ENCODE results near the gene GPC6. TPM values are rescaled to one million over a fixed set of nuclear protein-coding genes. Genes with fewer than 3 reads are reported as not detected.

GPC6 gene
- total and polyA plus RNA-seq, 5 donors from 2014 or later = not detected

DNA sequence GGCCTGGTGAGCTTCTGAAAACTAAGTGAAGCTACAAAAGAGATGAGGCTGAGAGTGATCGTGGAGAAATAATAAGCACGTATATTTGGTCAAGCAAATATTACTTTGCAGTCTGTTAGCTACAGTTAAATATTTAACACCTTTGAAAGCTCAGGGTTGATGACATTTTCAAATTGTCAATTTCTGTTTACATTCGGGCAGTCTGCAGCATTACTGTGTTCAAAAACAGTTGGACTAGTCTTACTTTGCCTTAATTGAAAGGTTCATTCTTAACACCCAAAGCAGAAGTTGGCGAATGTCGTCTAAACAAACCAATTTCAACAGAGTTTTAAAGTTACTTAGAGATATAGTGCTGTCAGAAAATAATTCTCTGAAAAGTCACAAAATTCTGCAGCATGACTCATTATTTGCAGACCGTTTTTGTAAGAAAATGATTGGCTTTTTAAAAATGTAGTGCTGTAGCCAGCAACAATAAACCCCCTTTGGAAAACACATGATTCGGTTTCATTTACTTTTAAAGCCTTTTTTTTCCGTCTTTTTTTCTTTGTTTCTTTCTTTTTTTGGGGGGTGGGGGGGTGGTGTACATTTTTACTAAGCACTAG lies 549.0 kb downstream of the GPC6 start:
- Histone ChIP-seq H3K9me3 (ENCODE audit: control insufficient read depth in 2 of 2, low read length in 2 of 2) (no peaks in the 10 kb centered on the region), H3K36me3 (ENCODE audit: control insufficient read depth, insufficient read depth, low read length) (no peaks in the 10 kb centered on the region), H3K4me1 (ENCODE audit: control insufficient read depth, insufficient read depth, low read length, poor library complexity, severe bottlenecking) (no peaks in the 10 kb centered on the region), H3K27me3 (ENCODE audit: control insufficient read depth, insufficient read depth, low read length) (no peaks in the 10 kb centered on the region), H3K4me3 (ENCODE audit: low read depth, low read length) (no peak overlapping the region), H3K27ac (ENCODE audit: insufficient read depth, low read length, poor library complexity, severe bottlenecking) (no peak overlapping the region)
- no peak overlapping the region for H3K27ac Mint-ChIP-seq
- no peak for ATAC-seq (ENCODE audit: low read depth in 2 of 2)
- no peak overlapping the region for H3K4me3 Mint-ChIP-seq
- no peak for DNase-seq
- H3K4me1 Mint-ChIP-seq = no peaks in the 10 kb centered on the region
- H3K9me3 Mint-ChIP-seq = no peaks in the 10 kb centered on the region
- H3K27me3 Mint-ChIP-seq = no peaks in the 10 kb centered on the region
- H3K36me3 Mint-ChIP-seq = no peaks in the 10 kb centered on the region

DNA sequence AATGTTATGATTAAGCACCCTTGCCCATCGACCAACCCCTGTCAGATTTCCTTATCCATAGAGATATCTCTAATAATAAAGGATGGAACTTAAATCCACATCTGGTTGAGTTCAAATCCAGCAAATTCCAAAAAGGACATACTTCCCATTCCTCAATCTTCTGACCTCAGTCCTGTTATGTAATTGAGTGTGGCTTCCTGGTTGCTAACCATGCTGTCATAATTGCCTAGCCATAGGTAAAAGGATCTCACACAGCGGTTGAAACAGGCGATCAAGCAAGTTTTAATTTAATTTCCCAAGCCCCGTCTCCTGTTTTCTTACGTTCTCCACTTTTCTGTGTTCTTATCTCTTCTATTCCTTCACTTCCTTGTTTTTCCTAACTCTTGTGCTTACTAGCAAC lies 550.3 kb downstream of the GPC6 start:
- Mint-ChIP-seq H3K27me3 (no peaks in the 10 kb centered on the region), H3K27ac (no peak overlapping the region), H3K36me3 (no peaks in the 10 kb centered on the region), H3K4me3 (no peak overlapping the region), H3K9me3 (peaks cover 0 to 2% (median 0%) of the 10 kb centered on the region in 7 donors), H3K4me1 (no peaks in the 10 kb centered on the region)
- Histone ChIP-seq H3K36me3 (ENCODE audit: control insufficient read depth, insufficient read depth, low read length) (no peaks in the 10 kb centered on the region), H3K27ac (ENCODE audit: insufficient read depth, low read length, poor library complexity, severe bottlenecking) (no peak overlapping the region), H3K9me3 (ENCODE audit: control insufficient read depth in 2 of 2, low read length in 2 of 2) (no peaks in the 10 kb centered on the region), H3K4me3 (ENCODE audit: low read depth, low read length) (no peak overlapping the region), H3K27me3 (ENCODE audit: control insufficient read depth, insufficient read depth, low read length) (no peaks in the 10 kb centered on the region), H3K4me1 (ENCODE audit: control insufficient read depth, insufficient read depth, low read length, poor library complexity, severe bottlenecking) (no peaks in the 10 kb centered on the region)
- no peak for DNase-seq
- ATAC-seq (ENCODE audit: low read depth in 2 of 2) = no peak

DNA sequence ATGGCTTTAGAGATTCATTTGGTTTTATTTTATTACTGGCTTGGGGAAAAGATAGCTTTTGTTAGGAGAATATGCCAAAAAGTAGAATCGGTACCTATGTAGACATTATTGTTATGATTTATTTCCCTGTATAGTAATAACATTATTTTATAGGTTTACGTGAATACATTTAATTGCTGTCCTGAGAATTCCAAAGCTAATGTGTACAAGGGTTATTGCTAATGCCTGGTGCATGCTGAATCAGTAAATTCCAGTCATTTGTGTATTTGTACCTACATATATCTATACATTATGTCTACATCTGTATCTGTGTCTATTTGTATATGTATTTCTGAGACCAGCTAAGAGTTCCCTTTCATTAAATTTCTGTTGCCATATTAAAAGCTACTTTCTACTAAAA lies 550.9 kb downstream of the GPC6 start:
- no peaks in the 10 kb centered on the region for H3K4me1 ChIP-seq (ENCODE audit: control insufficient read depth, insufficient read depth, low read length, poor library complexity, severe bottlenecking)
- H3K4me3 ChIP-seq (ENCODE audit: low read depth, low read length) = no peak overlapping the region
- no peak overlapping the region for H3K27ac ChIP-seq (ENCODE audit: insufficient read depth, low read length, poor library complexity, severe bottlenecking)
- Mint-ChIP-seq H3K9me3 (peaks cover 0 to 7% (median 0%) of the 10 kb centered on the region in 7 donors), H3K27me3 (no peaks in the 10 kb centered on the region), H3K4me1 (no peaks in the 10 kb centered on the region), H3K27ac (no peak overlapping the region), H3K4me3 (no peak overlapping the region), H3K36me3 (no peaks in the 10 kb centered on the region)
- H3K27me3 ChIP-seq (ENCODE audit: control insufficient read depth, insufficient read depth, low read length) = no peaks in the 10 kb centered on the region
- ATAC-seq (ENCODE audit: low read depth in 2 of 2) = no peak
- H3K9me3 ChIP-seq (ENCODE audit: control insufficient read depth in 2 of 2, low read length in 2 of 2) = no peaks in the 10 kb centered on the region
- no peaks in the 10 kb centered on the region for H3K36me3 ChIP-seq (ENCODE audit: control insufficient read depth, insufficient read depth, low read length)
- DNase-seq = no peak

DNA sequence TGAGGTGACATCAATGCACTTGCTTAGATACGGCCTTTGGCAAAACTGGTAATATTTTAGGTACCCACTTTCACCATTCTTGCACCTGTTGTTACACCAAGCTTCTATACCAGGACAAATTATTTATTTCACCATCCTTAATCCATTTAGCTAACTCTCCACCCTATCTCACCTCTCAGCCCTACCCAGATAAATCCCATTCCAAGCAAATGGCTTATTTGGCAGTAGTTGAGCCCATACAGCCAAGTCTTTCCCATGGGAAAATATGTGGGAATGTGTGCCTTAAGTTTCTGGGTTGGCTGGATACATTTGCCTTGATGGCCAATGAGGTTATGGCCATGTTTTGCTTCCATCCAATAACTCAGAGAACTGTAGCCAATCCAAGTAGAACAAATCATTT lies 551.9 kb downstream of the GPC6 start:
- no peaks in the 10 kb centered on the region for H3K9me3 ChIP-seq (ENCODE audit: control insufficient read depth in 2 of 2, low read length in 2 of 2)
- H3K4me3 ChIP-seq (ENCODE audit: low read depth, low read length) = no peak overlapping the region
- Mint-ChIP-seq H3K36me3 (no peaks in the 10 kb centered on the region), H3K27me3 (no peaks in the 10 kb centered on the region), H3K4me3 (no peak overlapping the region), H3K27ac (no peak overlapping the region), H3K4me1 (no peaks in the 10 kb centered on the region), H3K9me3 (peaks cover 0 to 7% (median 2%) of the 10 kb centered on the region in 7 donors)
- ATAC-seq (ENCODE audit: low read depth in 2 of 2) (no peak), DNase-seq (no peak)
- H3K4me1 ChIP-seq (ENCODE audit: control insufficient read depth, insufficient read depth, low read length, poor library complexity, severe bottlenecking) = no peaks in the 10 kb centered on the region
- no peaks in the 10 kb centered on the region for H3K27me3 ChIP-seq (ENCODE audit: control insufficient read depth, insufficient read depth, low read length)
- no peak overlapping the region for H3K27ac ChIP-seq (ENCODE audit: insufficient read depth, low read length, poor library complexity, severe bottlenecking)
- H3K36me3 ChIP-seq (ENCODE audit: control insufficient read depth, insufficient read depth, low read length) = no peaks in the 10 kb centered on the region

DNA sequence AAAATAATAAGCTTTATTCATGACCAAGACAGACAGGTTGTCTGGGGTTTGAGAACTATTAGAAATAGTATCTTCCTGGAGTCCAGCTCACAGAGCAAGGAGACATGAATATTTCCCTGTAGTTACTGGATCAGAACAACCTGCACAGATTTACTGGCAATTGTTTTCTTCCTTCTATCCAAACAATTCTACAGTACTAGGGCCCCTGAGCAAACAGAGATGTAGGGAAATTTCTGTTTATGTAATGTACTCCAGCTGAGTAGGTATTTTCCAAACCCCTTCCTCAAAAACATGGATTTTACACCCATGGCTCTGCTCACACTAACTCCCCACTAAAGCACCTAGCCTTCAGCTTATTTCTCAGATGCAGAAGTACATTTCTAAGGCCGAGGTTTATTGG lies 557.6 kb downstream of the GPC6 start:
- peaks cover 0 to 7% (median 2%) of the 10 kb centered on the region in 7 donors for H3K9me3 Mint-ChIP-seq
- no peaks in the 10 kb centered on the region for H3K4me1 ChIP-seq (ENCODE audit: control insufficient read depth, insufficient read depth, low read length, poor library complexity, severe bottlenecking)
- no peaks in the 10 kb centered on the region for H3K36me3 Mint-ChIP-seq
- ATAC-seq (ENCODE audit: low read depth in 2 of 2) (no peak), DNase-seq (no peak)
- no peaks in the 10 kb centered on the region for H3K4me1 Mint-ChIP-seq
- H3K27ac Mint-ChIP-seq = no peak overlapping the region
- H3K9me3 ChIP-seq (ENCODE audit: control insufficient read depth in 2 of 2, low read length in 2 of 2) = no peaks in the 10 kb centered on the region
- no peaks in the 10 kb centered on the region for H3K36me3 ChIP-seq (ENCODE audit: control insufficient read depth, insufficient read depth, low read length)
- H3K27me3 ChIP-seq (ENCODE audit: control insufficient read depth, insufficient read depth, low read length) = no peaks in the 10 kb centered on the region
- H3K27ac ChIP-seq (ENCODE audit: insufficient read depth, low read length, poor library complexity, severe bottlenecking) = no peak overlapping the region
- H3K27me3 Mint-ChIP-seq = no peaks in the 10 kb centered on the region
- H3K4me3 Mint-ChIP-seq = no peak overlapping the region
- no peak overlapping the region for H3K4me3 ChIP-seq (ENCODE audit: low read depth, low read length)

DNA sequence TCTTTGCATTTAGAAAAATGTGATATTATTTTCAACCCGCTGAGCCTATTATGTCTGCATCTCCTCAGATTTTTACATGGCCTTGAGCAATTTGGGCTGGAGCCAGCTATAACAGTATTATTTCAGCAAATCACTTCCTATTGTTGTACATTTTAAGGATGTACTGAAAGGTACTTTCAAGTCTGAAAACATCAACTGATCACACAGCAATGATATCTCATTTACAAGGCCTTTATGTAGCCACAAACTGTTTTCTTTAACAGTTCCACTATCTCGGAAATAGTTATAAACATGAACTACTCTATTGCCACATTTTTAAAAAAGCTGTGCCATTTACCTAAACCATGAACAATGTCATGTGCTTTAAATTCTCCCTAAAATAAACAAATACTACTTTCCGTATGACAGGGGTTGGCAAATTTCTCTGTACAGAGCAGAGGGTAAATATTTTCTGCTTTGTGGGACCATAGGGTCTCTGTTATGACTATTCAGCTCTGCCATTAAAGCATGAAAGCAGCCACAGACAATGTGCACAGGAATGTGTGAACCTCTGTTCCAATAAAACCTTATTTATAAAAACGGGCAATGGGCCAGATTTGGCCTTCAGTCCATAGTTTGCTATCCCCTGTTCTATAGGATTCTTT lies 560.4 kb downstream of the GPC6 start:
- Mint-ChIP-seq H3K9me3 (peaks cover 0 to 6% (median 2%) of the 10 kb centered on the region in 7 donors), H3K27me3 (no peaks in the 10 kb centered on the region), H3K4me3 (no peak overlapping the region), H3K4me1 (no peaks in the 10 kb centered on the region), H3K27ac (no peak overlapping the region), H3K36me3 (no peaks in the 10 kb centered on the region)
- Histone ChIP-seq H3K36me3 (ENCODE audit: control insufficient read depth, insufficient read depth, low read length) (no peaks in the 10 kb centered on the region), H3K27ac (ENCODE audit: insufficient read depth, low read length, poor library complexity, severe bottlenecking) (no peak overlapping the region), H3K4me3 (ENCODE audit: low read depth, low read length) (no peak overlapping the region), H3K9me3 (ENCODE audit: control insufficient read depth in 2 of 2, low read length in 2 of 2) (no peaks in the 10 kb centered on the region), H3K27me3 (ENCODE audit: control insufficient read depth, insufficient read depth, low read length) (no peaks in the 10 kb centered on the region), H3K4me1 (ENCODE audit: control insufficient read depth, insufficient read depth, low read length, poor library complexity, severe bottlenecking) (no peaks in the 10 kb centered on the region)
- ATAC-seq (ENCODE audit: low read depth in 2 of 2) = no peak
- DNase-seq = no peak

DNA sequence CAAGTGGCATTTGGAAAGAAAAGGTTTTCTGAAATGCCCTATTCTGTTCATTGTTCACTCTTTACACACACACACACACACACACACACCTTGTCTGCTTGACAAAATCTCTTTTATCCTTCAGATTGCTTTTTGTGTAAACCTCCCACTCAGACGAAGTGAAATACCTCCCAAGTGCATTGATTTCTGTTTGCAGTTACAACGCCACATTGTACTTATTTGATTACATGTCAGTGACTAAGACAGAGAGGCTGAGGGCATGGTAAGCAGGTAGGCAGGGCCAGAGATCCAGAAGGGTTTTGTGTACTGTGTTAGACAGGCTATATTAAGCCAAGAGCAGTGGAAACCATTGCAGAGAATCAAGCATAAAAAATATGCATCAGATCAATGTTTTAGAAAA lies 561.8 kb downstream of the GPC6 start:
- H3K4me3 Mint-ChIP-seq = no peak overlapping the region
- H3K27me3 Mint-ChIP-seq = no peaks in the 10 kb centered on the region
- Histone ChIP-seq H3K4me1 (ENCODE audit: control insufficient read depth, insufficient read depth, low read length, poor library complexity, severe bottlenecking) (no peaks in the 10 kb centered on the region), H3K4me3 (ENCODE audit: low read depth, low read length) (no peak overlapping the region), H3K27me3 (ENCODE audit: control insufficient read depth, insufficient read depth, low read length) (no peaks in the 10 kb centered on the region), H3K9me3 (ENCODE audit: control insufficient read depth in 2 of 2, low read length in 2 of 2) (no peaks in the 10 kb centered on the region), H3K36me3 (ENCODE audit: control insufficient read depth, insufficient read depth, low read length) (no peaks in the 10 kb centered on the region), H3K27ac (ENCODE audit: insufficient read depth, low read length, poor library complexity, severe bottlenecking) (no peak overlapping the region)
- H3K4me1 Mint-ChIP-seq = no peaks in the 10 kb centered on the region
- peaks cover 0 to 5% (median 0%) of the 10 kb centered on the region in 7 donors for H3K9me3 Mint-ChIP-seq
- DNase-seq (no peak), ATAC-seq (ENCODE audit: low read depth in 2 of 2) (no peak)
- no peaks in the 10 kb centered on the region for H3K36me3 Mint-ChIP-seq
- H3K27ac Mint-ChIP-seq = no peak overlapping the region

DNA sequence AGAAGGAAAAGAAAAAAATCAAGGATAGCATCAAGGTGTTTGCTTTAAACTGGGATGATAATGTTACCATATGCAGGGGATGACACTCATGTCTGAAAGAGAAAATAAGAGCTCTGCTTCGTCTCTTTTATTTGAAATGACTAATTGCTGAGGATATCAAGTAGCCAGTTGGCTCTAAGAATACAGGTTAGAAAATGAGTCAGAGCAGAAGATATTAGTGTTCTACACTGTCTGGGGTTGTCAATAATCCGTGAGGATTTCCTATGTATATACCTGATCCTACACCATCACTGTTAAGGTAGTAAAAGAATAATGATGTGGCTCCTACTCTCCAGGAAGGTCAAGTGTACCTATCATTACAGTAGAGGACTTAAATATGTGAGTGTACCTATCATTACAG lies 562.5 kb downstream of the GPC6 start:
- Histone ChIP-seq H3K36me3 (ENCODE audit: control insufficient read depth, insufficient read depth, low read length) (no peaks in the 10 kb centered on the region), H3K9me3 (ENCODE audit: control insufficient read depth in 2 of 2, low read length in 2 of 2) (no peaks in the 10 kb centered on the region), H3K4me1 (ENCODE audit: control insufficient read depth, insufficient read depth, low read length, poor library complexity, severe bottlenecking) (no peaks in the 10 kb centered on the region), H3K4me3 (ENCODE audit: low read depth, low read length) (no peak overlapping the region), H3K27ac (ENCODE audit: insufficient read depth, low read length, poor library complexity, severe bottlenecking) (no peak overlapping the region), H3K27me3 (ENCODE audit: control insufficient read depth, insufficient read depth, low read length) (no peaks in the 10 kb centered on the region)
- ATAC-seq (ENCODE audit: low read depth in 2 of 2) (no peak), DNase-seq (no peak)
- Mint-ChIP-seq H3K4me3 (no peak overlapping the region), H3K9me3 (peaks cover 0 to 1% (median 0%) of the 10 kb centered on the region in 7 donors), H3K27me3 (no peaks in the 10 kb centered on the region), H3K36me3 (no peaks in the 10 kb centered on the region), H3K4me1 (no peaks in the 10 kb centered on the region), H3K27ac (no peak overlapping the region)

Data from CD4-positive, CD25-positive, alpha-beta regulatory T cell (primary cell).